CD4-positive, alpha-beta T cell treated with Interleukin-17A for 4 hours (primary cell): Measurements from ENCODE around the gene CHST11.
A peak's percentile ranks its signal among the peaks of the same experiment; 100 is the strongest.

ENCODE experiments used
- DNase-seq: peaks from one replicate; pipeline ENCODE4 v3.0.0-alpha.2; 2020; ENCODE audit warnings: mixed read lengths

CHST11 gene

GRCh38 chr12:104662203-104662602, 205.5 kb downstream of the CHST11 start:
- no peak for DNase-seq

GRCh38 chr12:104662908-104663307, 206.2 kb downstream of the CHST11 start:
- DNase-seq, result no peak

- DNase-seq, result no peak
These were observed 207.6 kb downstream of the CHST11 start for GRCh38 chr12:104664351-104664750.

GRCh38 chr12:104665296-104665695, 208.5 kb downstream of the CHST11 start:
- DNase-seq, result no peak

GRCh38 chr12:104667139-104667538, 210.4 kb downstream of the CHST11 start:
- DNase-seq, result no peak

GRCh38 chr12:104668274-104668718, 211.5 kb downstream of the CHST11 start:
- no peak for DNase-seq

- no peak for DNase-seq
These were observed 212.5 kb downstream of the CHST11 start for GRCh38 chr12:104669089-104669721.

- peak; percentile 23 for DNase-seq
These were observed 213.1 kb downstream of the CHST11 start for GRCh38 chr12:104669851-104670337.

GRCh38 chr12:104670439-104671408, 214.0 kb downstream of the CHST11 start:
- no peak for DNase-seq

GRCh38 chr12:104671409-104672095, 214.8 kb downstream of the CHST11 start:
- peak; percentile 64 for DNase-seq

- no peak for DNase-seq
These were observed 215.3 kb downstream of the CHST11 start for GRCh38 chr12:104672096-104672445.

GRCh38 chr12:104672501-104673265, 215.9 kb downstream of the CHST11 start:
- no peak for DNase-seq

- DNase-seq, result no peak
These were observed 216.5 kb downstream of the CHST11 start for GRCh38 chr12:104673294-104673693.

GRCh38 chr12:104673696-104674482, 217.1 kb downstream of the CHST11 start:
- DNase-seq, result no peak

GRCh38 chr12:104676636-104677035, 219.9 kb downstream of the CHST11 start:
- DNase-seq, result no peak

GRCh38 chr12:104677441-104678089, 220.8 kb downstream of the CHST11 start:
- no peak for DNase-seq

- DNase-seq, result peak; percentile 46
These were observed 223.3 kb downstream of the CHST11 start for GRCh38 chr12:104680070-104680469.

GRCh38 chr12:104680491-104680890, 223.7 kb downstream of the CHST11 start:
- DNase-seq, result no peak

- no peak for DNase-seq
These were observed 224.4 kb downstream of the CHST11 start for GRCh38 chr12:104681012-104681690.

- DNase-seq, result peak; percentile 78
These were observed 226.1 kb downstream of the CHST11 start for GRCh38 chr12:104682790-104683279.
